Panc1 (cell line): ENCODE data around the gene TMEM150B. TPM values are rescaled to one million over a fixed set of nuclear protein-coding genes. Genes with fewer than 3 reads are reported as not detected.

ENCODE experiments used
- ATAC-seq: fragments of 200-7000 bp; cut with Tn5 transposase; 2 replicates; pipeline ENCODE4 v1.9.1; 2020; ENCODE audit warnings: mild to moderate bottlenecking, moderate library complexity
- BruUV-seq: library from RNA; stranded (reverse); fragments of 400-500 nt; replicated peaks from 2 replicates; lab custom pipeline; 2021; lab: Mats Ljungman, UMichigan
- CTCF ChIA-PET: fragments of 300-600 bp; sonication (Branson Sonifier 250); formaldehyde crosslinking; loops from one replicate; lab custom pipeline; 2022; ENCODE audit warnings: antibody characterized with exemption; lab: Charles Lee
- POLR2A ChIA-PET: fragments of 300-600 bp; sonication (Branson Sonifier 250); formaldehyde crosslinking; loops from one replicate; lab custom pipeline; 2022; ENCODE audit warnings: antibody characterized with exemption; lab: Charles Lee
- DNase-seq: peaks from one replicate; pipeline ENCODE4 v3.0.0-alpha.2; 2010; ENCODE audit warnings: low read depth, low spot score
- H3K27ac ChIP-seq: 2 replicates; pipeline ENCODE4 v1.5.1; 2011; ENCODE audit warnings: mild to moderate bottlenecking, low read length, inconsistent platforms
- H3K27me3 ChIP-seq: fragments of 200-500 bp; sonication (Bioruptor generic); 2 replicates; pipeline ENCODE4 v1.6.0; 2014; ENCODE audit warnings: low read length, inconsistent platforms; ENCODE audit not compliant: control insufficient read depth, insufficient read depth
- H3K36me3 ChIP-seq: fragments of 200-500 bp; sonication (Bioruptor generic); 2 replicates; pipeline ENCODE4 v1.5.1; 2014; ENCODE audit warnings: inconsistent platforms, mild to moderate bottlenecking, low read length, moderate library complexity; ENCODE audit not compliant: control insufficient read depth, insufficient read depth
- H3K4me1 ChIP-seq: 2 replicates; pipeline ENCODE4 v1.5.1; 2011; ENCODE audit warnings: inconsistent platforms, mild to moderate bottlenecking, low read length, moderate library complexity; ENCODE audit not compliant: control insufficient read depth, insufficient read depth
- H3K4me3 ChIP-seq, 2 experiments: 2 replicates each; pipeline ENCODE4 v1.5.1; 2011 to 2012; ENCODE audit warnings: low read depth in 2 of 2, low read length in 2 of 2, mild to moderate bottlenecking in 2 of 2, inconsistent platforms in 1 of 2, moderate library complexity in 1 of 2
- H3K9me3 ChIP-seq: fragments of 200-500 bp; sonication (Bioruptor generic); 2 replicates; pipeline ENCODE4 v1.5.1; 2014; ENCODE audit warnings: low read depth, mild to moderate bottlenecking, inconsistent platforms, low read length, moderate library complexity; ENCODE audit not compliant: control insufficient read depth, insufficient read depth
- POLR2AphosphoS5 ChIP-seq: IDR thresholded peaks from 2 replicates; pipeline ENCODE4 v1.6.1; 2012; ENCODE audit warnings: mild to moderate bottlenecking, low read depth, low read length, moderate library complexity
- SIN3A ChIP-seq: IDR thresholded peaks from 2 replicates; pipeline ENCODE4 v1.6.1; 2012; ENCODE audit warnings: low read depth, mild to moderate bottlenecking, low read length, moderate library complexity, borderline replicate concordance; ENCODE audit not compliant: insufficient read depth
- TCF7L2 ChIP-seq: IDR thresholded peaks from 2 replicates; pipeline ENCODE4 v1.6.1; 2011; ENCODE audit warnings: mild to moderate bottlenecking, low read depth, low read length, inconsistent platforms
- in situ Hi-C: cut with HindIII; loops from 2 replicates; pipeline ENCODE4 v1.10.0; 2016; ENCODE audit warnings: low sequenced_read_pairs, low pct_unique_long_range_greater_than_20kb
- intact Hi-C: fragments of 100-400 bp; cut with micrococcal nuclease; formaldehyde crosslinking; loops from one replicate; pipeline ENCODE4 v1.10.0; 2022; ENCODE audit not compliant: unreplicated experiment
- total RNA-seq: library from RNA; stranded (reverse); gene quantifications from one replicate; pipeline ENCODE4 v1.2.1, GENCODE V29; 2021; ENCODE audit not compliant: unreplicated experiment
- TF ChIP-seq, protein P1 (sequence below): fragments of 450-650 bp; IDR thresholded peaks from 2 replicates; pipeline ENCODE4 v1.5.1; 2017; ENCODE audit warnings: mild to moderate bottlenecking
- TF ChIP-seq, protein P2 (sequence below), 2 experiments: IDR thresholded peaks; 2 replicates each; pipeline ENCODE4 v1.6.1; 2011 to 2012; ENCODE audit warnings: low read depth in 2 of 2, control low read depth in 1 of 2, low read length in 1 of 2, mild to moderate bottlenecking in 1 of 2, moderate library complexity in 1 of 2; ENCODE audit not compliant: insufficient read depth in 1 of 2

TMEM150B gene
- total RNA-seq, 1 experiment from 2014 or later: not detected

GRCh38 chr19:55322204-55322885, 2.8 kb downstream of the TMEM150B start:
- DNase-seq: no peak
- TF ChIP-seq SIN3A: no peak
- no peak for TF ChIP-seq POLR2AphosphoS5
- TF ChIP-seq, protein P1, sequence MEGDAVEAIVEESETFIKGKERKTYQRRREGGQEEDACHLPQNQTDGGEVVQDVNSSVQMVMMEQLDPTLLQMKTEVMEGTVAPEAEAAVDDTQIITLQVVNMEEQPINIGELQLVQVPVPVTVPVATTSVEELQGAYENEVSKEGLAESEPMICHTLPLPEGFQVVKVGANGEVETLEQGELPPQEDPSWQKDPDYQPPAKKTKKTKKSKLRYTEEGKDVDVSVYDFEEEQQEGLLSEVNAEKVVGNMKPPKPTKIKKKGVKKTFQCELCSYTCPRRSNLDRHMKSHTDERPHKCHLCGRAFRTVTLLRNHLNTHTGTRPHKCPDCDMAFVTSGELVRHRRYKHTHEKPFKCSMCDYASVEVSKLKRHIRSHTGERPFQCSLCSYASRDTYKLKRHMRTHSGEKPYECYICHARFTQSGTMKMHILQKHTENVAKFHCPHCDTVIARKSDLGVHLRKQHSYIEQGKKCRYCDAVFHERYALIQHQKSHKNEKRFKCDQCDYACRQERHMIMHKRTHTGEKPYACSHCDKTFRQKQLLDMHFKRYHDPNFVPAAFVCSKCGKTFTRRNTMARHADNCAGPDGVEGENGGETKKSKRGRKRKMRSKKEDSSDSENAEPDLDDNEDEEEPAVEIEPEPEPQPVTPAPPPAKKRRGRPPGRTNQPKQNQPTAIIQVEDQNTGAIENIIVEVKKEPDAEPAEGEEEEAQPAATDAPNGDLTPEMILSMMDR: no peak
- TF ChIP-seq, protein P2, sequence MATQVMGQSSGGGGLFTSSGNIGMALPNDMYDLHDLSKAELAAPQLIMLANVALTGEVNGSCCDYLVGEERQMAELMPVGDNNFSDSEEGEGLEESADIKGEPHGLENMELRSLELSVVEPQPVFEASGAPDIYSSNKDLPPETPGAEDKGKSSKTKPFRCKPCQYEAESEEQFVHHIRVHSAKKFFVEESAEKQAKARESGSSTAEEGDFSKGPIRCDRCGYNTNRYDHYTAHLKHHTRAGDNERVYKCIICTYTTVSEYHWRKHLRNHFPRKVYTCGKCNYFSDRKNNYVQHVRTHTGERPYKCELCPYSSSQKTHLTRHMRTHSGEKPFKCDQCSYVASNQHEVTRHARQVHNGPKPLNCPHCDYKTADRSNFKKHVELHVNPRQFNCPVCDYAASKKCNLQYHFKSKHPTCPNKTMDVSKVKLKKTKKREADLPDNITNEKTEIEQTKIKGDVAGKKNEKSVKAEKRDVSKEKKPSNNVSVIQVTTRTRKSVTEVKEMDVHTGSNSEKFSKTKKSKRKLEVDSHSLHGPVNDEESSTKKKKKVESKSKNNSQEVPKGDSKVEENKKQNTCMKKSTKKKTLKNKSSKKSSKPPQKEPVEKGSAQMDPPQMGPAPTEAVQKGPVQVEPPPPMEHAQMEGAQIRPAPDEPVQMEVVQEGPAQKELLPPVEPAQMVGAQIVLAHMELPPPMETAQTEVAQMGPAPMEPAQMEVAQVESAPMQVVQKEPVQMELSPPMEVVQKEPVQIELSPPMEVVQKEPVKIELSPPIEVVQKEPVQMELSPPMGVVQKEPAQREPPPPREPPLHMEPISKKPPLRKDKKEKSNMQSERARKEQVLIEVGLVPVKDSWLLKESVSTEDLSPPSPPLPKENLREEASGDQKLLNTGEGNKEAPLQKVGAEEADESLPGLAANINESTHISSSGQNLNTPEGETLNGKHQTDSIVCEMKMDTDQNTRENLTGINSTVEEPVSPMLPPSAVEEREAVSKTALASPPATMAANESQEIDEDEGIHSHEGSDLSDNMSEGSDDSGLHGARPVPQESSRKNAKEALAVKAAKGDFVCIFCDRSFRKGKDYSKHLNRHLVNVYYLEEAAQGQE (IDR thresholded peaks at IDR 0.05; ENCODE audit: insufficient read depth in 1 of 2, low read depth in 2 of 2, low read length in 1 of 2): no peak
- TF ChIP-seq TCF7L2: no peak
- Histone ChIP-seq H3K27me3 (no peaks in the 10 kb centered on the region), H3K9me3 (no peaks in the 10 kb centered on the region), H3K4me3 (no peak overlapping the region), H3K36me3 (no peaks in the 10 kb centered on the region), H3K27ac (no peak overlapping the region), H3K4me1 (peaks cover under 1% of the 10 kb centered on the region; the same call in 1 of the 2 replicates)
- in situ Hi-C loops (no loop called here), intact Hi-C loops (no loop called here)
- ChIA-PET CTCF (interaction anchor here (1.3 kb wide), 1 partner anchor 17 kb away, joined by 4 read pairs; the partner anchor contains the start of gene KMT5C), POLR2A (no interaction called here)
- ATAC-seq: no peak
- no TSS peak for BruUV-seq

- Histone ChIP-seq H3K4me1 (no peaks in the 10 kb centered on the region), H3K4me3 (no peak overlapping the region), H3K27me3 (no peaks in the 10 kb centered on the region), H3K27ac (no peak overlapping the region), H3K9me3 (no peaks in the 10 kb centered on the region), H3K36me3 (no peaks in the 10 kb centered on the region)
- intact Hi-C loops: no loop called here
- no peak for DNase-seq
- in situ Hi-C loops: no loop called here
- ChIA-PET CTCF (interaction anchor here (0.6 to 1.3 kb wide), 3 partner anchors 18 to 180 kb away, joined by 3 to 4 read pairs (median 3); partner anchors contain the start of gene KMT5C), POLR2A (interaction anchor here (1.5 kb wide), 1 partner anchor 18 kb away, joined by 4 read pairs; the partner anchor contains the start of gene KMT5C)
- no TSS peak for BruUV-seq
- ATAC-seq: no peak
- TF ChIP-seq, protein P1: no peak
- TF ChIP-seq, protein P2 (IDR thresholded peaks at IDR 0.05; ENCODE audit: insufficient read depth in 1 of 2, low read depth in 2 of 2, low read length in 1 of 2): no peak
- TF ChIP-seq POLR2AphosphoS5 (no peak), SIN3A (no peak), TCF7L2 (no peak)
Measured at GRCh38 chr19:55321466-55322137, 3.5 kb downstream of the TMEM150B start.
